CD4-positive, CD25-positive, alpha-beta regulatory T cell (primary cell): ENCODE data around the gene C3AR1. TPM values are rescaled to one million over a fixed set of nuclear protein-coding genes. Genes with fewer than 3 reads are reported as not detected.

Experiments
- ATAC-seq, 2 donors: fragments of 150-1000 bp; cut with Tn5 transposase; one replicate each; pipeline ENCODE4 v1.10.0; 2021; ENCODE audit warnings: low read depth in 2 of 2, moderate number of reproducible peaks in 2 of 2, moderate library complexity in 1 of 2
- DNase-seq, 3 donors: peaks; one replicate each; pipeline versions ENCODE4 v3.0.0 to v3.0.0-alpha.2; 2012 to 2022; ENCODE audit warnings: mixed read lengths in 1 of 3
- H3K27ac ChIP-seq: one replicate; pipeline ENCODE4 v1.7.0; 2013; ENCODE audit warnings: mild to moderate bottlenecking, low read length; ENCODE audit not compliant: insufficient read depth, poor library complexity, severe bottlenecking
- H3K27me3 ChIP-seq: one replicate; pipeline ENCODE4 v1.7.0; 2013; ENCODE audit warnings: low read length; ENCODE audit not compliant: control insufficient read depth, insufficient read depth
- H3K36me3 ChIP-seq: one replicate; pipeline ENCODE4 v1.7.0; 2013; ENCODE audit warnings: mild to moderate bottlenecking, low read length, moderate library complexity; ENCODE audit not compliant: control insufficient read depth, insufficient read depth
- H3K4me1 ChIP-seq: 2 replicates; pipeline ENCODE4 v1.7.0; 2013; ENCODE audit warnings: mild to moderate bottlenecking, low read length; ENCODE audit not compliant: insufficient read depth, control insufficient read depth, poor library complexity, severe bottlenecking
- H3K4me3 ChIP-seq: one replicate; pipeline ENCODE4 v1.7.0; 2013; ENCODE audit warnings: low read depth, mild to moderate bottlenecking, low read length, moderate library complexity
- H3K9me3 ChIP-seq, 2 experiments: 1 replicate in 1 of 2; 2 replicates in 1 of 2; pipeline ENCODE4 v1.7.0; 2013; ENCODE audit warnings: low read length in 2 of 2, mild to moderate bottlenecking in 1 of 2, moderate library complexity in 1 of 2; ENCODE audit not compliant: control insufficient read depth in 2 of 2
- H3K27ac Mint-ChIP-seq, 3 donors: one replicate each; pipeline ENCODE4 v1.8.0; 2020 to 2022; ENCODE audit warnings: mild to moderate bottlenecking in 3 of 3, mixed read lengths in 3 of 3, moderate library complexity in 2 of 3
- H3K27me3 Mint-ChIP-seq: one replicate; pipeline ENCODE4 v1.8.0; 2022; ENCODE audit warnings: mild to moderate bottlenecking, mixed read lengths
- H3K36me3 Mint-ChIP-seq: one replicate; pipeline ENCODE4 v1.8.0; 2020; ENCODE audit warnings: mixed read lengths
- H3K4me1 Mint-ChIP-seq, 4 donors: one replicate each; pipeline ENCODE4 v1.8.0; 2020 to 2022; ENCODE audit warnings: mixed read lengths in 4 of 4, mild to moderate bottlenecking in 1 of 4
- H3K4me3 Mint-ChIP-seq, 4 donors: one replicate each; pipeline ENCODE4 v1.8.0; 2020 to 2022; ENCODE audit warnings: mild to moderate bottlenecking in 4 of 4, mixed read lengths in 4 of 4, moderate library complexity in 3 of 4
- H3K9me3 Mint-ChIP-seq, 7 donors: one replicate each; pipeline ENCODE4 v1.8.0; 2020 to 2022; ENCODE audit warnings: mixed read lengths in 7 of 7, mild to moderate bottlenecking in 3 of 7, moderate library complexity in 2 of 7
- polyA plus RNA-seq, 4 donors: library from polyadenylated mRNA; unstranded; fragments of 300-500 nt; fragmentation: Illumina TruSeq; gene quantifications; one replicate each; pipeline ENCODE4 v1.2.3, GENCODE V29; 2021
- total RNA-seq: library from RNA; stranded (reverse); gene quantifications from one replicate; pipeline ENCODE4 v1.2.3, GENCODE V29; 2022

Gene C3AR1
- total and polyA plus RNA-seq, 5 donors from 2014 or later, result 2.7 to 12.7 (median 7.6) TPM

DNA sequence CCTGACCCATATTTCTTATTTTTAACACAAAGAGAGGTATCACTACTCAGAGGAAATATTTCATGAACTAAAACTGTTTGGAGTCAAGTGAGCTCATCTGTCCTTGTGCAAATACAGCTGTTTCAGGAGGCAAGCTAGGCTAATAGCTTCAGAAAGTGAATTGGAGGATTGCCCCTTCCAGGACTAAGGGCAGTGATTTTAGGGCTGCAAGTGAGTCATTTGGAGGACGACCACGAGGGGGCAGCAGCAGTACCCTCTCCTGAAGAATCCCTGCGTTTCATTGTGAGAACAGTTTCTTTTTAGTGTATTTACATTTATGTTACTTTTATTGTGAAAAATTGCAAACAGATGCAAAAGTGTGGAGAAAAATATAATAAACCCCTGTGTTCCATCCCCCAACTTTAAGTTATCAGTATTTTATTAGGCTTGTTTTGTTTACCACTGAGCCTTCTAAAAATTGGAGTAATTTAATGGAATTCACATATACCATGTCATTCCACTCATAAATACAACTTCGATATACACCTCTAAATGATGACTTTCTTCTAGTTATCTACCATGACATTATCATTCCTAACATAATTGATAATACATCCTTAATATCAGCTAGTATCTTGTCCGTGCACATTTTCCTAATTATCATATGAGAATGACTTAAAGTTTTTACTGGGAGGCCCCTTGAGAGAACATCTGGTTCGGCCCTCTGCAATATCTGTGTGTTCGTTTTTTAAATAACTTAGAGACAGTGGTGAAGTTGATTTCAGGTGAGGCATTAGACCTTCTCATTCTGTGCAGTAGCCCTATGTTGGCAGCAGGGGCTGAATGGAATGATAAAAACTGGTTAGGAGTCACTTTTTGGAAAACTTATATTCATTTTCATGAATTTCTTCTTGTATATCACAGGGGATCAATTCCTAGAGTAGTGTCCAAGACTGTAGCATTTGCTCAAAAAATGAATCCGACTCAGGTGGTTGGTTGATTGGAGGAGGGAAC lies 19.9 kb downstream of the C3AR1 start:
- H3K9me3 Mint-ChIP-seq, result no peaks in the 10 kb centered on the region
- Histone ChIP-seq H3K9me3 (no peaks in the 10 kb centered on the region), H3K4me3 (no peak overlapping the region), H3K27ac (no peak overlapping the region), H3K36me3 (peaks cover 77% of the 10 kb centered on the region), H3K27me3 (no peaks in the 10 kb centered on the region), H3K4me1 (peaks cover 5% of the 10 kb centered on the region)
- no peak overlapping the region for H3K27ac Mint-ChIP-seq
- DNase-seq (peak; percentile 63 to 85 (median 76)), ATAC-seq (peak; percentile 74 to 78)
- peaks cover 11 to 13% (median 12%) of the 10 kb centered on the region in 4 donors for H3K4me1 Mint-ChIP-seq
- no peak overlapping the region for H3K4me3 Mint-ChIP-seq
- no peaks in the 10 kb centered on the region for H3K27me3 Mint-ChIP-seq
- peaks cover 67% of the 10 kb centered on the region for H3K36me3 Mint-ChIP-seq

GRCh38 chr12:8040791-8041190 lies 25.4 kb downstream of the C3AR1 start:
- no peaks in the 10 kb centered on the region for H3K27me3 Mint-ChIP-seq
- no peak for ATAC-seq
- H3K4me3 Mint-ChIP-seq, result peak overlapping the region in 1 of 4 donors; percentile 91
- DNase-seq, result no peak
- no peak overlapping the region for H3K4me3 ChIP-seq
- H3K36me3 Mint-ChIP-seq, result peaks cover 29% of the 10 kb centered on the region
- H3K27ac Mint-ChIP-seq, result peak overlapping the region in 1 of 3 donors; percentile 61
- no peaks in the 10 kb centered on the region for H3K9me3 Mint-ChIP-seq
- H3K27ac ChIP-seq, result no peak overlapping the region
- peaks cover 33% of the 10 kb centered on the region for H3K4me1 ChIP-seq
- H3K27me3 ChIP-seq, result no peaks in the 10 kb centered on the region
- H3K9me3 ChIP-seq, result no peaks in the 10 kb centered on the region
- peaks cover 25 to 41% (median 32%) of the 10 kb centered on the region in 4 donors for H3K4me1 Mint-ChIP-seq
- peaks cover 55% of the 10 kb centered on the region for H3K36me3 ChIP-seq

DNA sequence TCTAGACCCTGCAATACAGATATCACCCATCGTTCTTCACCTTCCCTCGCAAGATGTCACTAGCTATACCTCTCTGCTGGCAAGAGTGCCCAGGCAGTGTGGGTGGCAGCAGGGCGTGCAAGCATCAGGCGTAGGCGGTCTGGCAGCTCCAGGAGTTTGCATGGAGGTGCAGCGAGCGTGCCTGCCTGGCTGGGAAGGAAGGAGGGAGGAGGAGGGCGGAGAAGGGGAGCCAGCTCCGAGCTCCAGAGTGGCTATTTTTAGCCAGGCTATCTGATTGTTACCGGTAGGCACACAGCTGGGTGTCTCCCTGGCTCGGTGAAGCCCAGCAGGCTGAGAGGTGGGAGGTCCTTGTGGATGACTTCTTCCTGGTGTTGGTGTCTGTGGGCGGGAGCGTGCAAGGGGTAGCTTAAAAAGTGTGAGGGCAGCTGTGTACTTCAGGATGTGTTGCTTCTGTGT lies 27.5 kb downstream of the C3AR1 start:
- Histone ChIP-seq H3K36me3 (peaks cover 38% of the 10 kb centered on the region), H3K27me3 (no peaks in the 10 kb centered on the region), H3K9me3 (no peaks in the 10 kb centered on the region), H3K4me1 (peaks cover 54% of the 10 kb centered on the region), H3K4me3 (peak overlapping the region; percentile 57), H3K27ac (no peak overlapping the region)
- no peaks in the 10 kb centered on the region for H3K27me3 Mint-ChIP-seq
- no peaks in the 10 kb centered on the region for H3K9me3 Mint-ChIP-seq
- H3K4me3 Mint-ChIP-seq, result peak overlapping the region; percentile 9 to 91 (median 72)
- H3K27ac Mint-ChIP-seq, result peak overlapping the region in 2 of 3 donors; percentile 68 to 75
- peak; percentile 38 to 46 for ATAC-seq
- DNase-seq, result peak in 1 of 3 donors; percentile 63
- H3K36me3 Mint-ChIP-seq, result peaks cover 16% of the 10 kb centered on the region
- peaks cover 36 to 61% (median 48%) of the 10 kb centered on the region in 4 donors for H3K4me1 Mint-ChIP-seq

DNA sequence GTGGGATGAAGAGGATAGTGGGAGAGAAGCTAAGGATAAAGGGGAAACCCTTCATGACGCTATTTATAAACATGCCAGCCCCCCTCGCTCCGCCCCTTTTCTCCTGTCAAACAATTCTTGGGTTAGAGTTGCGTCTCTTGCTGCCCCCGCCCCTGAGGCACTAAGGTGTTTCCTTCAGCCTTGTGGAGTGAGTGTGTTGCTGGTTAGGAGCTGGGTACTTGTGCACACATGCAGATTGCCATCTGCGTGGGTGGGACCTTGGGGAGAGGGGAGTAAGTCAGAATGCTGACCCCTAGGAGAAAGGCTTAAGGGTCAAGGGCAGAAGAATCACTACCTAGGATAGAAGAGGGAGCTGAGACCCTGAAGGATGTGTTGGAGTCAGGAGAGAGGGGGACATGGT lies 28.2 kb downstream of the C3AR1 start:
- Histone ChIP-seq H3K27me3 (no peaks in the 10 kb centered on the region), H3K36me3 (peaks cover 31% of the 10 kb centered on the region), H3K27ac (no peak overlapping the region), H3K9me3 (no peaks in the 10 kb centered on the region), H3K4me1 (peaks cover 61% of the 10 kb centered on the region), H3K4me3 (peak overlapping the region; percentile 57)
- Mint-ChIP-seq H3K36me3 (peaks cover 10% of the 10 kb centered on the region), H3K27ac (peak overlapping the region; percentile 49 to 75 (median 61)), H3K4me1 (peaks cover 36 to 66% (median 50%) of the 10 kb centered on the region in 4 donors), H3K27me3 (no peaks in the 10 kb centered on the region), H3K4me3 (peak overlapping the region in 3 of 4 donors; percentile 66 to 91 (median 79)), H3K9me3 (no peaks in the 10 kb centered on the region)
- ATAC-seq (no peak), DNase-seq (no peak)

GRCh38 chr12:8037046-8037663 lies 29.0 kb downstream of the C3AR1 start:
- Mint-ChIP-seq H3K27ac (peak overlapping the region in 2 of 3 donors; percentile 75 to 77), H3K9me3 (no peaks in the 10 kb centered on the region), H3K4me3 (peak overlapping the region; percentile 66 to 93 (median 92)), H3K27me3 (no peaks in the 10 kb centered on the region), H3K4me1 (peaks cover 36 to 67% (median 51%) of the 10 kb centered on the region in 4 donors), H3K36me3 (peaks cover 4% of the 10 kb centered on the region)
- peaks cover 24% of the 10 kb centered on the region for H3K36me3 ChIP-seq
- ATAC-seq, result no peak
- DNase-seq, result peak in 1 of 3 donors; percentile 33
- no peaks in the 10 kb centered on the region for H3K27me3 ChIP-seq
- peak overlapping the region; percentile 41 for H3K4me3 ChIP-seq
- H3K9me3 ChIP-seq, result no peaks in the 10 kb centered on the region
- H3K27ac ChIP-seq, result no peak overlapping the region
- peaks cover 63% of the 10 kb centered on the region for H3K4me1 ChIP-seq

DNA sequence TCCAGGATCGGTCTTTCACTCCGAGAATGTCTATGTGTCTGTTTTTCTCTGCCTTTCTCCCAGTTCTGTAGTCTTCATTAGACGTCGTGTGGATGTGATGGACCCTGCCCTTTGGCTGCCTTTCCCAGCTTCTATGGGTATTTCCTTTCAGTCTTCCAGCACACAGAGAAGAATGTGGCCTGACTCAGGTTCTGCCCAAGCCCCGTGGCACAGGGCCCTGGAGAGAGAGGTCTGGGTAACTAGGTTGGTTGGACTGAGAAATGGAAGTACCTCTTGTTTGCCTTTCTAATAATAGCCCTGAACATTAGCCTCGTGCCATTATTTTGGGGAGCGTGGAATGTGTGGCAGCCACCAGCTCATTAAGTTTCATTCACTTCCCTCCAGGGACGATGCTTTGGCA lies 29.8 kb downstream of the C3AR1 start:
- Mint-ChIP-seq H3K9me3 (no peaks in the 10 kb centered on the region), H3K27ac (peak overlapping the region; percentile 33 to 75 (median 44)), H3K4me1 (peaks cover 40 to 71% (median 54%) of the 10 kb centered on the region in 4 donors), H3K27me3 (no peaks in the 10 kb centered on the region), H3K36me3 (peaks cover 3% of the 10 kb centered on the region), H3K4me3 (peak overlapping the region; percentile 32 to 92 (median 91))
- H3K4me3 ChIP-seq, result peak overlapping the region; percentile 89
- H3K9me3 ChIP-seq, result no peaks in the 10 kb centered on the region
- ATAC-seq, result no peak
- H3K36me3 ChIP-seq, result peaks cover 17% of the 10 kb centered on the region
- no peaks in the 10 kb centered on the region for H3K27me3 ChIP-seq
- H3K27ac ChIP-seq, result no peak overlapping the region
- no peak for DNase-seq
- peaks cover 70% of the 10 kb centered on the region for H3K4me1 ChIP-seq

DNA sequence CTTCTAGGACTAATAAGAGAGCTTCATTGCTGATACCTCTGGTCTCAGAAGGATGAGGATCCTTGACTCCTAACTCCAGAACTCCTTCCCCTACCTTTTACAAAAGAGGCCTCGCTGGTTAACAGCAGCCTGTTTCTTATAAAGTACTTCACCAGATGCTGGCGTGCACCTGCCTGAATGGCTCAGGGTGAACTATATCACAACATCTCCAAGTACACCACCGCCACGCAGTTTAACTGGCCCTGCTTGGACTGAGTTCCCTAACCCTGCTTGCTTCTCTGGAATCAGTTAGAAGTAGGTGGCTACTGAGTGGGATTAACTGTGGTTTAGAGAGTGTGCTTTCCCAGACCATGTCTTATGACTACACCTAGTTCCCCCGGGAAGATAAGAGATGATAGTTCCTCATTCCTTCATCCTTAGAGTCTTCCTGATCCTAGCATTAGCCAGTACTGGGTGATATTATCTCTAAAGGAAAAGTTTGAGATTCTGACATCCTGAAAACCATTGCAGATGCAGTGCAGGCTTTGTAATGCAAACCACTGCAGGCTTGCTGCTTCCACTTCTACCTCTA lies 30.6 kb downstream of the C3AR1 start:
- DNase-seq, result no peak
- Mint-ChIP-seq H3K27me3 (no peaks in the 10 kb centered on the region), H3K4me1 (peaks cover 40 to 71% (median 54%) of the 10 kb centered on the region in 4 donors), H3K9me3 (no peaks in the 10 kb centered on the region), H3K4me3 (peak overlapping the region; percentile 91 to 92 (median 91)), H3K36me3 (peaks cover 3% of the 10 kb centered on the region), H3K27ac (peak overlapping the region; percentile 75 to 83 (median 77))
- H3K4me1 ChIP-seq, result peaks cover 70% of the 10 kb centered on the region
- no peak for ATAC-seq
- peak overlapping the region; percentile 89 for H3K4me3 ChIP-seq
- peaks cover 11% of the 10 kb centered on the region for H3K36me3 ChIP-seq
- no peaks in the 10 kb centered on the region for H3K9me3 ChIP-seq
- peak overlapping the region; percentile 84 for H3K27ac ChIP-seq
- no peaks in the 10 kb centered on the region for H3K27me3 ChIP-seq
